ENCODE measurements around the gene TRA2A.

GRCh38 chr7:23547662-23548061 lies 15.9 kb upstream of the TRA2A start:
- no peak for TF ChIP-seq CTCF (conservative IDR thresholded peaks at IDR 0.05)
- TF ChIP-seq ZFX (IDR thresholded peaks at IDR 0.05) = no peak

Data from C4-2B (cell line).